Osteoblast (primary cell): Measurements from ENCODE around the gene FAM133A. TPM values are rescaled to one million over a fixed set of nuclear protein-coding genes. Genes with fewer than 3 reads are reported as not detected.

ENCODE experiments used
- DNase-seq: peaks from one replicate; pipeline ENCODE4 v3.0.0; 2011; ENCODE audit warnings: low spot score, mixed read lengths; ENCODE audit not compliant: insufficient read length; ENCODE audit errors: missing footprints
- H2AFZ ChIP-seq: 2 replicates; pipeline ENCODE4 v1.6.0; 2011; ENCODE audit warnings: mild to moderate bottlenecking, low read length
- H3K27ac ChIP-seq: 2 replicates; pipeline ENCODE4 v1.5.1; 2011; ENCODE audit warnings: mild to moderate bottlenecking, low read depth, low read length, moderate library complexity
- H3K27me3 ChIP-seq: 2 replicates; pipeline ENCODE4 v1.6.0; 2012; ENCODE audit warnings: mild to moderate bottlenecking, control low read depth, inconsistent platforms, low read length, moderate library complexity; ENCODE audit not compliant: insufficient read depth
- H3K36me3 ChIP-seq: 2 replicates; pipeline ENCODE4 v1.5.1; 2011; ENCODE audit warnings: mild to moderate bottlenecking, low read length, control low read depth, moderate library complexity; ENCODE audit not compliant: insufficient read depth
- H3K4me1 ChIP-seq: 2 replicates; pipeline ENCODE4 v1.5.1; 2011; ENCODE audit warnings: mild to moderate bottlenecking, low read length, control low read depth, moderate library complexity; ENCODE audit not compliant: insufficient read depth
- H3K4me2 ChIP-seq: 2 replicates; pipeline ENCODE4 v1.6.0; 2011; ENCODE audit warnings: mild to moderate bottlenecking, low read length; ENCODE audit not compliant: insufficient read depth
- H3K4me3 ChIP-seq: fragments of 200-600 bp; sonication (generic); 3 replicates; pipeline ENCODE4 v1.5.1; 2012; ENCODE audit warnings: mild to moderate bottlenecking, low read length, inconsistent platforms; ENCODE audit not compliant: insufficient read depth
- H3K79me2 ChIP-seq: 2 replicates; pipeline ENCODE4 v1.6.0; 2012; ENCODE audit warnings: mild to moderate bottlenecking, low read length, control low read depth, inconsistent platforms; ENCODE audit not compliant: insufficient read depth
- H3K9me3 ChIP-seq: 2 replicates; pipeline ENCODE4 v1.5.1; 2011; ENCODE audit warnings: low read depth, low read length, control low read depth
- H4K20me1 ChIP-seq: 2 replicates; pipeline ENCODE4 v1.6.0; 2012; ENCODE audit warnings: mild to moderate bottlenecking, low read length, control low read depth; ENCODE audit not compliant: insufficient read depth
- CTCF ChIP-seq: IDR thresholded peaks from 2 replicates; pipeline ENCODE4 v1.5.1; 2011; ENCODE audit warnings: mild to moderate bottlenecking, low read depth, low read length, moderate library complexity; ENCODE audit errors: extremely low read depth
- total RNA-seq: library from RNA; depleted of rRNA; stranded (reverse); fragments of >200 nt; gene quantifications from 2 replicates; pipeline ENCODE4 v1.2.3, GENCODE V29; 2012

The FAM133A gene
- total RNA-seq = 0.29 and 0.36 TPM in 2 replicates

- H4K20me1 ChIP-seq = no peaks in the 10 kb centered on the region
- H3K9me3 ChIP-seq = no peaks in the 10 kb centered on the region
- no peak for TF ChIP-seq CTCF
- H3K4me1 ChIP-seq = peaks cover 5% of the 10 kb centered on the region
- H2AFZ ChIP-seq = peak within 1 kb of the TSS; percentile 89
- no peaks in the 10 kb centered on the region for H3K27me3 ChIP-seq
- H3K79me2 ChIP-seq = no peaks in the 10 kb centered on the region
- peak within 1 kb of the TSS; percentile 80 for H3K27ac ChIP-seq
- H3K4me3 ChIP-seq = peak within 1 kb of the TSS; percentile 74
- no peaks in the 10 kb centered on the region for H3K36me3 ChIP-seq
- H3K4me2 ChIP-seq = peak within 1 kb of the TSS; percentile 78
- no peak for DNase-seq
Observed at GRCh38 chrX:93673869-93674271, at the start of gene FAM133A. TSS of gene FAM133A (plus strand) at chrX:93674206. CDS start at chrX:93709420, 35,214 bp downstream.

DNA sequence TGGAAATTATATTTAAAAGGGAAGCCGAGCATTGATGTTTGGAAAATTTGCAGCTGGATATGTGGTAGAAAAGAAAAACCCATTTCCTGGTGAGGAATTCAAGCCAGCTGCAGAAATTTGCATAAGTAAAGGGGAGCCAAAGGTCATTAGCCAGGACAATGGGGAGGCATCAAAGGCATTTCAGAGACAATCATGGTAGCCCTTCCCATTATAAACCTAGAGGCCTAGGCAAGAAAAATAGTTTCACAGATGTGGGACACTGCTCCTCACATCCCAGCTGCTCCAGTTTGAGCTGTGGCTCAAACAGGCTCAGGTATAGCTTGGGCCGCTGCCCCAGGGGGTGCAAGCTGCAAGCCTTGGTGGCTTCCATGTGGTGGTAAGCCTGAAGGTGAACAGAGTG, 36.4 kb upstream of the FAM133A start:
- Histone ChIP-seq H3K27me3 (no peaks in the 10 kb centered on the region), H3K27ac (no peak overlapping the region), H2AFZ (no peak overlapping the region), H3K36me3 (no peaks in the 10 kb centered on the region), H3K4me2 (no peak overlapping the region), H3K9me3 (no peaks in the 10 kb centered on the region), H3K4me1 (no peaks in the 10 kb centered on the region), H3K4me3 (no peak overlapping the region), H4K20me1 (no peaks in the 10 kb centered on the region), H3K79me2 (no peaks in the 10 kb centered on the region)
- no peak for DNase-seq
- TF ChIP-seq CTCF = no peak

GRCh38 chrX:93649381-93649780, 24.6 kb upstream of the FAM133A start:
- no peak overlapping the region for H3K27ac ChIP-seq
- H4K20me1 ChIP-seq = no peaks in the 10 kb centered on the region
- no peak overlapping the region for H3K4me3 ChIP-seq
- H3K9me3 ChIP-seq = no peaks in the 10 kb centered on the region
- H3K4me1 ChIP-seq = no peaks in the 10 kb centered on the region
- no peak overlapping the region for H2AFZ ChIP-seq
- H3K4me2 ChIP-seq = no peak overlapping the region
- H3K27me3 ChIP-seq = no peaks in the 10 kb centered on the region
- TF ChIP-seq CTCF = no peak
- DNase-seq = no peak
- no peaks in the 10 kb centered on the region for H3K36me3 ChIP-seq
- no peaks in the 10 kb centered on the region for H3K79me2 ChIP-seq

- no peak overlapping the region for H3K4me3 ChIP-seq
- H3K4me2 ChIP-seq = no peak overlapping the region
- TF ChIP-seq CTCF = no peak
- H3K27me3 ChIP-seq = no peaks in the 10 kb centered on the region
- H2AFZ ChIP-seq = no peak overlapping the region
- H3K4me1 ChIP-seq = no peaks in the 10 kb centered on the region
- H4K20me1 ChIP-seq = no peaks in the 10 kb centered on the region
- no peaks in the 10 kb centered on the region for H3K36me3 ChIP-seq
- DNase-seq = no peak
- no peaks in the 10 kb centered on the region for H3K9me3 ChIP-seq
- H3K27ac ChIP-seq = no peak overlapping the region
- no peaks in the 10 kb centered on the region for H3K79me2 ChIP-seq
Observed at GRCh38 chrX:93660575-93660974, 13.4 kb upstream of the FAM133A start.
